Smooth muscle cell of bladder (primary cell): Measurements from ENCODE around the gene TRIM61. TPM values are rescaled to one million over a fixed set of nuclear protein-coding genes. Genes with fewer than 3 reads are reported as not detected.

Experiments
- total RNA-seq: library from RNA; depleted of rRNA; stranded (reverse); fragments of >200 nt; gene quantifications from 2 replicates; pipeline ENCODE4 v1.2.3, GENCODE V29; 2014

TRIM61 gene
- total RNA-seq: 2.1 and 2.6 TPM in 2 replicates

DNA sequence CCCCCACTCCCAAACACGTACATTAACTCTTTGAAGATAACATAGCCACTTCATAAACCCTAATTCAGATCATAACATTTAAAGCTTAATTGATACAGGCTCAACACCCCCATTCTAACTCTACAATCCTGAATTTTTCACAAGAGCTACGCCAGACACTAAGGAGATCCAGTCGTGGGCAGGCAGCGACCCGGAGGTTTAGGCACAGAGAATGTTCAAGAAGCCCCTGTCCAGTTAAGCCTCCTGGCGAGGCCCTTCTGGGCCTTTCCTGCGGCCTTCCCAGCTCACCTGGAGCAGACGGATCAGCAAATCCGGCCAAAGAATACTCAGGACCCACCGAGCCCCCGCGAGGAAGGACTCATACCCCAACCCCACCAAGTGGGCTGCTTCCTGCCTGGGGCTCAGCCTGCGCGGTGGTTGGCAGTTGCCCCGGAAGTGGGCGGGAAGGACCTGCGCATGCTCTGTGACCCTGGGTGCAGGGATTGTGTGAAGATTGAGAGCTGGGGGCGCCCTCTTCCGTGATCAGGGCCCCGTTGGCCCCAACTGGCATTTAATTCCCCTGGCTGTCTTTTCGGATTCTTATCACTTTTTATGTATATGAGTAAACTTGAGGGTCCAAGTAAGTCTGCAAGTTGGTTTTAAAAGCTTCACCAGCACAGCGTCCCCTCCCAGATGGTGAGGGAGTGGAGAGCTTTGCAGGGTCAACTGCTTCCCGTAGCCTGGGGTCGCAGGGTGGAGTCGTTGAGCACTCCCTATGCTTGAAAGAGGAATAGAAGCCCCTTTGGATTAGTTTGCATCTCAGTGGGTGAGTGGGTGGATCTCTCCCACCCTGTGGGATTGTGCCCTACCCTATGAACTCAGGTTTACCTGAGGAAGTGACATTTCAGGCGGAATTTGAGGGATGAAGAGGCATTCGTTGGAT, at the start of gene TRIM61:
Gene TRIM61 (minus strand): TSS at position 415 of the 922 bp plus-strand sequence. CDS start 7,655 bp downstream, outside the sequence.

Other genes with a start within 250 kb of the TRIM61 start
- not detected in 2 replicates for gene SMIM31, start 223.5 kb downstream of the TRIM61 start, total RNA-seq
- gene APELA, start 100.5 kb downstream of the TRIM61 start, total RNA-seq: not detected in 2 replicates
- gene TRIM60, start 54.3 kb upstream of the TRIM61 start, total RNA-seq: not detected in 2 replicates
- gene TRIM75, start 76.2 kb upstream of the TRIM61 start, total RNA-seq: not detected in 2 replicates
- gene TMEM192, start 135.2 kb upstream of the TRIM61 start, total RNA-seq: 3.6 and 6.3 TPM in 2 replicates
- gene KLHL2, start 229.9 kb upstream of the TRIM61 start, total RNA-seq: 14.4 and 18.4 TPM in 2 replicates